Endothelial cell of umbilical vein (primary cell): ENCODE data around the gene ZKSCAN3. TPM values are rescaled to one million over a fixed set of nuclear protein-coding genes. Genes with fewer than 3 reads are reported as not detected.

Source experiments
- BruUV-seq: library from RNA; stranded (reverse); fragments of 400-500 nt; replicated peaks from 2 replicates; lab custom pipeline; 2021; lab: Mats Ljungman, UMichigan
- CTCF ChIA-PET: fragments of 300-600, 350-600 bp; sonication (Branson Sonifier 250); formaldehyde crosslinking; loops from one replicate; lab custom pipeline; 2021; ENCODE audit warnings: antibody characterized with exemption, inconsistent platforms; lab: Charles Lee
- POLR2A ChIA-PET: fragments of 300-600, 350-600 bp; sonication (Branson Sonifier 250); formaldehyde crosslinking; loops from one replicate; lab custom pipeline; 2021; ENCODE audit warnings: antibody characterized with exemption, inconsistent platforms; lab: Charles Lee
- DNase-seq: peaks from one replicate; pipeline ENCODE4 v3.0.0-alpha.2; 2011; ENCODE audit warnings: low read depth, low spot score
- FAIRE-seq: peaks from 2 replicates; lab custom pipeline; 2011; peaks lifted over from hg19 to GRCh38; lab: Jason Lieb, UNC
- H2AFZ ChIP-seq: 2 replicates; pipeline ENCODE4 v1.6.0; 2012; ENCODE audit warnings: low read depth, low read length, control low read depth, inconsistent platforms
- H3K27ac ChIP-seq: 2 replicates; pipeline ENCODE4 v1.5.1; 2011; ENCODE audit warnings: low read depth, mild to moderate bottlenecking, control low read depth, low read length, moderate library complexity; ENCODE audit not compliant: insufficient read depth
- H3K27me3 ChIP-seq, 2 experiments: 2 replicates each; pipeline versions ENCODE4 v1.6.0 to v1.6.1; 2011; ENCODE audit warnings: low read length in 2 of 2, mixed read lengths in 1 of 2; ENCODE audit not compliant: control insufficient read depth in 2 of 2, insufficient read depth in 2 of 2
- H3K36me3 ChIP-seq, 2 experiments: 2 replicates in 1 of 2; 3 replicates in 1 of 2; pipeline ENCODE4 v1.5.1; 2011; ENCODE audit warnings: low read length in 2 of 2, mild to moderate bottlenecking in 1 of 2, moderate library complexity in 1 of 2; ENCODE audit not compliant: control insufficient read depth in 2 of 2, insufficient read depth in 2 of 2; ENCODE audit errors: extremely low read depth in 1 of 2
- H3K4me1 ChIP-seq: 3 replicates; pipeline ENCODE4 v1.5.1; 2011; ENCODE audit warnings: mild to moderate bottlenecking, low read length; ENCODE audit not compliant: control insufficient read depth, insufficient read depth; ENCODE audit errors: extremely low read depth
- H3K4me2 ChIP-seq: 2 replicates; pipeline ENCODE4 v1.6.1; 2011; ENCODE audit warnings: low read length, control low read depth, mixed read lengths; ENCODE audit not compliant: insufficient read depth
- H3K4me3 ChIP-seq, 3 experiments: fragments of 200-600 bp in 1 of 3; sonication (generic), shearing (Covaris generic) in 1 of 3; replicated peaks in 1 of 3; 2 replicates each; pipeline ENCODE4 v1.5.1; 2011 to 2016; ENCODE audit warnings: control low read depth in 3 of 3, low read length in 3 of 3, mild to moderate bottlenecking in 2 of 3, inconsistent platforms in 1 of 3, low read depth in 1 of 3, moderate library complexity in 1 of 3; ENCODE audit not compliant: insufficient read depth in 1 of 3
- H3K79me2 ChIP-seq: 2 replicates; pipeline ENCODE4 v1.6.0; 2012; ENCODE audit warnings: low read length, inconsistent platforms; ENCODE audit not compliant: control insufficient read depth, insufficient read depth
- H3K9ac ChIP-seq: replicated peaks from 2 replicates; pipeline ENCODE3; 2011; ENCODE audit warnings: low read length, control low read depth; ENCODE audit not compliant: insufficient read depth; ENCODE audit errors: extremely low read depth
- H3K9me1 ChIP-seq: replicated peaks from 3 replicates; pipeline ENCODE4 v1.6.0; 2011; ENCODE audit warnings: mild to moderate bottlenecking, low read length; ENCODE audit not compliant: control insufficient read depth, insufficient read depth; ENCODE audit errors: extremely low read depth
- H3K9me3 ChIP-seq: replicated peaks from 2 replicates; pipeline ENCODE4 v1.5.1; 2012; ENCODE audit warnings: low read length, inconsistent platforms; ENCODE audit not compliant: control insufficient read depth, insufficient read depth
- H4K20me1 ChIP-seq: replicated peaks from 2 replicates; pipeline ENCODE3; 2011; ENCODE audit warnings: mild to moderate bottlenecking, low read length; ENCODE audit not compliant: control insufficient read depth, insufficient read depth; ENCODE audit errors: extremely low read depth
- CTCF ChIP-seq, 2 donors: IDR thresholded peaks; 1 replicate in 1 of 2; 2 replicates in 1 of 2; pipeline ENCODE4 v1.5.1; 2011; ENCODE audit warnings: low read length in 2 of 2, mild to moderate bottlenecking in 2 of 2, moderate library complexity in 2 of 2, control low read depth in 1 of 2, inconsistent platforms in 1 of 2, low read depth in 1 of 2; ENCODE audit not compliant: insufficient read depth in 1 of 2; ENCODE audit errors: extremely low read depth in 1 of 2
- EZH2 ChIP-seq: IDR thresholded peaks from 2 replicates; pipeline ENCODE4 v1.6.1; 2012; ENCODE audit warnings: borderline replicate concordance, low read depth, mild to moderate bottlenecking, moderate library complexity, low read length, inconsistent platforms; ENCODE audit not compliant: severe bottlenecking
- FOS ChIP-seq: IDR thresholded peaks from 2 replicates; pipeline ENCODE4 v1.6.1; 2011; ENCODE audit warnings: mild to moderate bottlenecking, low read length, moderate library complexity, borderline replicate concordance; ENCODE audit not compliant: insufficient read depth
- GATA2 ChIP-seq: IDR thresholded peaks from 2 replicates; pipeline ENCODE4 v1.7.0; 2011; ENCODE audit warnings: low read depth, mild to moderate bottlenecking, moderate library complexity, mixed read lengths, low read length; ENCODE audit not compliant: insufficient read length, insufficient read depth
- JUN ChIP-seq: IDR thresholded peaks from 2 replicates; pipeline ENCODE4 v1.6.1; 2011; ENCODE audit warnings: borderline replicate concordance, low read depth; ENCODE audit not compliant: insufficient read length, insufficient read depth
- MYC ChIP-seq: IDR thresholded peaks from one replicate; pipeline ENCODE4 v1.6.1; 2011; ENCODE audit warnings: mild to moderate bottlenecking, low read depth, low read length
- POLR2A ChIP-seq: IDR thresholded peaks from 2 replicates; pipeline ENCODE4 v1.6.1; 2012; ENCODE audit warnings: low read depth, mild to moderate bottlenecking, control low read depth, low read length
- POLR2AphosphoS5 ChIP-seq: IDR thresholded peaks from 2 replicates; pipeline ENCODE4 v1.6.1; 2012; ENCODE audit warnings: low read depth, mild to moderate bottlenecking, control low read depth, low read length, moderate library complexity; ENCODE audit not compliant: insufficient read depth
- dilution Hi-C: fragments of 300-500 bp; cut with MboI; formaldehyde crosslinking; loops from one replicate; pipeline ENCODE4 v1.15.0; 2019; ENCODE audit warnings: low sequenced_read_pairs; ENCODE audit not compliant: extremely low pct_ligation_motif_present
- intact Hi-C: fragments of 100-400 bp; cut with micrococcal nuclease; formaldehyde crosslinking; loops from one replicate; pipeline ENCODE4 v1.10.0; 2022
- polyA plus RNA-seq, 4 experiments: library from polyadenylated mRNA; depleted of rRNA in 3 of 4; stranded (reverse) in 3 of 4; unstranded in 1 of 4; fragments of >200 nt; gene quantifications; 2 replicates each; pipeline versions ENCODE4 v1.2.1 to v1.2.3, GENCODE V29; 2011 to 2012; ENCODE audit warnings: missing spikeins in 1 of 4
- total RNA-seq: library from RNA; stranded (reverse); gene quantifications from 2 replicates; pipeline ENCODE4 v1.2.3, GENCODE V29; 2021
- TF ChIP-seq, protein P1 (sequence below): IDR thresholded peaks from 2 replicates; pipeline ENCODE4 v1.6.1; 2011; ENCODE audit not compliant: insufficient read depth, insufficient read length

The ZKSCAN3 gene
- total and polyA plus RNA-seq, 2 donors (not counting 3 experiments of a cell fraction or from before 2014, with no cell fraction given), result 2.5 to 6.9 TPM

GRCh38 chr6:28400122-28400451 is 50.3 kb downstream of the ZKSCAN3 start:
- H3K4me2 ChIP-seq, result peak overlapping the region; percentile 100
- intact Hi-C loops, result no loop called here
- peak overlapping the region; percentile 100 for H2AFZ ChIP-seq
- peaks cover 19% of the 10 kb centered on the region for H3K79me2 ChIP-seq
- H3K27me3 ChIP-seq, result peaks cover 9 to 18% of the 10 kb centered on the region in 2 experiments
- CTCF ChIA-PET, result no interaction called here
- DNase-seq (no peak), FAIRE-seq (no peak)
- POLR2A ChIA-PET, result no interaction called here
- no peaks in the 10 kb centered on the region for H3K36me3 ChIP-seq
- peak overlapping the region; percentile 58 to 95 (median 94) for H3K4me3 ChIP-seq
- no peaks in the 10 kb centered on the region for H3K9me3 ChIP-seq
- no peak for TF ChIP-seq EZH2
- no peak for TF ChIP-seq FOS
- TF ChIP-seq GATA2, result no peak
- no peak for TF ChIP-seq POLR2A
- no peak for TF ChIP-seq POLR2AphosphoS5
- no peak for TF ChIP-seq CTCF (IDR thresholded peaks at IDR 0.05; ENCODE audit: extremely low read depth in 1 of 2, insufficient read depth in 1 of 2, low read depth in 1 of 2, low read length in 2 of 2)
- TF ChIP-seq, protein P1, sequence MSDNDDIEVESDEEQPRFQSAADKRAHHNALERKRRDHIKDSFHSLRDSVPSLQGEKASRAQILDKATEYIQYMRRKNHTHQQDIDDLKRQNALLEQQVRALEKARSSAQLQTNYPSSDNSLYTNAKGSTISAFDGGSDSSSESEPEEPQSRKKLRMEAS, result no peak
- no peak for TF ChIP-seq MYC
- no peak for TF ChIP-seq JUN
- no peaks in the 10 kb centered on the region for H4K20me1 ChIP-seq
- no peaks in the 10 kb centered on the region for H3K9me1 ChIP-seq
- TSS peak; percentile 91 for BruUV-seq
- H3K4me1 ChIP-seq, result peaks cover 16% of the 10 kb centered on the region
- H3K9ac ChIP-seq, result peak overlapping the region; percentile 90
- dilution Hi-C loops, result no loop called here
- H3K27ac ChIP-seq, result no peak overlapping the region
